8988T (cell line): ENCODE measurements around the gene WIPF2.

ENCODE experiments used
- DNase-seq: peaks from one replicate; pipeline ENCODE4 v3.0.0; 2011

The WIPF2 gene

GRCh38 chr17:40316571-40317344, 97.7 kb downstream of the WIPF2 start:
- DNase-seq = no peak

GRCh38 chr17:40317345-40317873, 98.3 kb downstream of the WIPF2 start:
- DNase-seq = no peak

GRCh38 chr17:40317880-40318829, 99.1 kb downstream of the WIPF2 start:
- DNase-seq = peak; percentile 95

- DNase-seq = no peak
Observed at GRCh38 chr17:40318830-40319391, 99.8 kb downstream of the WIPF2 start.

GRCh38 chr17:40319651-40320540, 100.8 kb downstream of the WIPF2 start:
- no peak for DNase-seq

GRCh38 chr17:40320756-40321523, 101.8 kb downstream of the WIPF2 start:
- no peak for DNase-seq

GRCh38 chr17:40321524-40321929, 102.4 kb downstream of the WIPF2 start:
- DNase-seq = no peak

- DNase-seq = no peak
Observed at GRCh38 chr17:40321961-40322357, 102.9 kb downstream of the WIPF2 start.

- DNase-seq = no peak
Observed at GRCh38 chr17:40322358-40323315, 103.5 kb downstream of the WIPF2 start.

- no peak for DNase-seq
Observed at GRCh38 chr17:40323391-40324381, 104.6 kb downstream of the WIPF2 start.

- DNase-seq = no peak
Observed at GRCh38 chr17:40325156-40326013, 106.3 kb downstream of the WIPF2 start.

- no peak for DNase-seq
Observed at GRCh38 chr17:40326014-40326831, 107.1 kb downstream of the WIPF2 start.

GRCh38 chr17:40326832-40327199, 107.7 kb downstream of the WIPF2 start:
- no peak for DNase-seq

GRCh38 chr17:40327244-40327729, 108.2 kb downstream of the WIPF2 start:
- DNase-seq = no peak

GRCh38 chr17:40327735-40328385, 108.8 kb downstream of the WIPF2 start:
- no peak for DNase-seq

- no peak for DNase-seq
Observed at GRCh38 chr17:40328386-40328766, 109.3 kb downstream of the WIPF2 start.
